WTC11 (cell line): ENCODE measurements around the gene LGR6.

Experiments
- CREM ChIP-seq: sonication (generic); formaldehyde crosslinking; IDR thresholded peaks from 2 replicates; pipeline ENCODE4 v1.8.1; 2022; ENCODE audit warnings: mild to moderate bottlenecking, missing genetic modification reagents, moderate library complexity
- JUN ChIP-seq: sonication (generic); formaldehyde crosslinking; IDR thresholded peaks from 2 replicates; pipeline ENCODE4 v1.8.0; 2023; ENCODE audit warnings: mild to moderate bottlenecking, missing genetic modification reagents
- NR3C1 ChIP-seq: sonication (generic); formaldehyde crosslinking; conservative IDR thresholded peaks from 2 replicates; pipeline ENCODE4 v1.8.1; 2023; ENCODE audit warnings: low read depth, mild to moderate bottlenecking, missing genetic modification reagents
- ZBTB21 ChIP-seq: sonication (generic); formaldehyde crosslinking; IDR thresholded peaks from 2 replicates; pipeline ENCODE4 v1.8.1; 2023; ENCODE audit warnings: mild to moderate bottlenecking, missing genetic modification reagents, borderline replicate concordance
- ZNF121 ChIP-seq: sonication (generic); formaldehyde crosslinking; IDR thresholded peaks from 2 replicates; pipeline ENCODE4 v1.8.0; 2023; ENCODE audit warnings: missing genetic modification reagents
- TF ChIP-seq, protein P1 (sequence below): sonication (generic); formaldehyde crosslinking; IDR thresholded peaks from 2 replicates; pipeline ENCODE4 v1.8.0; 2022; ENCODE audit warnings: mild to moderate bottlenecking, missing genetic modification reagents
- TF ChIP-seq, protein P2 (sequence below): fragments of 200-600 bp; IDR thresholded peaks from 2 replicates; pipeline ENCODE4 v1.8.0; 2022; ENCODE audit warnings: antibody characterized with exemption

DNA sequence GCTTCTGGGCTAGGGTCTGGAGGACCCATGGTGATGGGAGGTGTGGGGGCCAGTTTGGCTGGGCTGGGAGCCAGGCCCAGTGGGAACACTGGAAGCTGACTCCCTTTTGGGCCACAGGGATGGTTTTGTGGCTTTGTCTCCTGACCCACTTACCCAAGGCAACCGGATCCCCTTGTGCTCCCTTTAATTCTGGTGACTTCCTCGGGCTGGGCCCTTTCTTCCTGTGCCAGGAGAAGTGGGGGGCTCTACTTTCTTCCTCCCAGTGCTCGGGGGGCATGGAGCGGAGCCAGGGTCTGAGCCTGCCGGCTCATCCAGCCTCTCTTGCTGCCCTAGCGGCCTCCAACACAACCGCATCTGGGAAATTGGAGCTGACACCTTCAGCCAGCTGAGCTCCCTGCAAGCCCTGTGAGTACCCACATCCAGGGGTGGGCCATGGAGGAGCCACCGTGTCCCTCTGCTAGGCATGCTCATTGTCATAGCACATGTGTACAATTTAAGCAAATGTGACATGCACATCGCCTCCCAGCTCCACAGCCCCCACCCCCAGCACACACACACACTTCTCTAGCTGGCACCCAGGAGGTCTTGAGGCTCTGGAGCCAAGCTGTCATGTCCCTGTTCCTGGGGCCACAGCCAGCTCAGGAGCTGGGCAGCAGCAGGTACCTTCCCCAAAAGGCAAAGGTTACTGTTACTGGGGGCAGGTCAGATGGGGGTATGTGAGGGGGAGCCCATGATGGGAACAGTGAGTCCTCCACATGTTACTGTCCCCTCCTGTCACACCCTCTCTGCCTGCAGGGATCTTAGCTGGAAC is 113.1 kb downstream of the LGR6 start:
- TF ChIP-seq ZNF121 (CRISPR knock-in tag) (no peak), JUN (CRISPR knock-in tag) (no peak), ZBTB21 (CRISPR knock-in tag) (no peak), CREM (no peak), NR3C1 (no peak)
- TF ChIP-seq, protein P1, sequence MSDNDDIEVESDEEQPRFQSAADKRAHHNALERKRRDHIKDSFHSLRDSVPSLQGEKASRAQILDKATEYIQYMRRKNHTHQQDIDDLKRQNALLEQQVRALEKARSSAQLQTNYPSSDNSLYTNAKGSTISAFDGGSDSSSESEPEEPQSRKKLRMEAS (CRISPR knock-in tag), result no peak
- TF ChIP-seq, protein P2, sequence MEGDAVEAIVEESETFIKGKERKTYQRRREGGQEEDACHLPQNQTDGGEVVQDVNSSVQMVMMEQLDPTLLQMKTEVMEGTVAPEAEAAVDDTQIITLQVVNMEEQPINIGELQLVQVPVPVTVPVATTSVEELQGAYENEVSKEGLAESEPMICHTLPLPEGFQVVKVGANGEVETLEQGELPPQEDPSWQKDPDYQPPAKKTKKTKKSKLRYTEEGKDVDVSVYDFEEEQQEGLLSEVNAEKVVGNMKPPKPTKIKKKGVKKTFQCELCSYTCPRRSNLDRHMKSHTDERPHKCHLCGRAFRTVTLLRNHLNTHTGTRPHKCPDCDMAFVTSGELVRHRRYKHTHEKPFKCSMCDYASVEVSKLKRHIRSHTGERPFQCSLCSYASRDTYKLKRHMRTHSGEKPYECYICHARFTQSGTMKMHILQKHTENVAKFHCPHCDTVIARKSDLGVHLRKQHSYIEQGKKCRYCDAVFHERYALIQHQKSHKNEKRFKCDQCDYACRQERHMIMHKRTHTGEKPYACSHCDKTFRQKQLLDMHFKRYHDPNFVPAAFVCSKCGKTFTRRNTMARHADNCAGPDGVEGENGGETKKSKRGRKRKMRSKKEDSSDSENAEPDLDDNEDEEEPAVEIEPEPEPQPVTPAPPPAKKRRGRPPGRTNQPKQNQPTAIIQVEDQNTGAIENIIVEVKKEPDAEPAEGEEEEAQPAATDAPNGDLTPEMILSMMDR, result no peak
